Kidney epithelial cell (primary cell): Measurements from ENCODE around the gene MOV10L1. TPM values are rescaled to one million over a fixed set of nuclear protein-coding genes. Genes with fewer than 3 reads are reported as not detected.

Experiments
- DNase-seq: peaks from one replicate; pipeline ENCODE4 v3.0.0-alpha.2; 2010; ENCODE audit warnings: low read depth
- H3K27me3 ChIP-seq: 2 replicates; pipeline ENCODE4 v1.6.0; 2011; ENCODE audit warnings: low read length; ENCODE audit not compliant: control insufficient read depth, insufficient read depth
- H3K36me3 ChIP-seq: 2 replicates; pipeline ENCODE4 v1.5.1; 2011; ENCODE audit warnings: low read length; ENCODE audit not compliant: control insufficient read depth, insufficient read depth
- H3K4me3 ChIP-seq: 2 replicates; pipeline ENCODE4 v1.5.1; 2011; ENCODE audit warnings: low read depth, mild to moderate bottlenecking, control low read depth, low read length
- total RNA-seq: library from RNA; depleted of rRNA; stranded (reverse); fragments of >200 nt; gene quantifications from 2 replicates; pipeline ENCODE4 v1.2.3, GENCODE V29; 2015
- TF ChIP-seq, protein P1 (sequence below): IDR thresholded peaks from 2 replicates; pipeline ENCODE4 v1.5.1; 2011; ENCODE audit warnings: mild to moderate bottlenecking, moderate library complexity, low read length, control low read depth, inconsistent platforms; ENCODE audit not compliant: insufficient read depth, poor library complexity, severe bottlenecking

Gene MOV10L1
- 0.21 and 1.7 TPM in 2 replicates for total RNA-seq

DNA sequence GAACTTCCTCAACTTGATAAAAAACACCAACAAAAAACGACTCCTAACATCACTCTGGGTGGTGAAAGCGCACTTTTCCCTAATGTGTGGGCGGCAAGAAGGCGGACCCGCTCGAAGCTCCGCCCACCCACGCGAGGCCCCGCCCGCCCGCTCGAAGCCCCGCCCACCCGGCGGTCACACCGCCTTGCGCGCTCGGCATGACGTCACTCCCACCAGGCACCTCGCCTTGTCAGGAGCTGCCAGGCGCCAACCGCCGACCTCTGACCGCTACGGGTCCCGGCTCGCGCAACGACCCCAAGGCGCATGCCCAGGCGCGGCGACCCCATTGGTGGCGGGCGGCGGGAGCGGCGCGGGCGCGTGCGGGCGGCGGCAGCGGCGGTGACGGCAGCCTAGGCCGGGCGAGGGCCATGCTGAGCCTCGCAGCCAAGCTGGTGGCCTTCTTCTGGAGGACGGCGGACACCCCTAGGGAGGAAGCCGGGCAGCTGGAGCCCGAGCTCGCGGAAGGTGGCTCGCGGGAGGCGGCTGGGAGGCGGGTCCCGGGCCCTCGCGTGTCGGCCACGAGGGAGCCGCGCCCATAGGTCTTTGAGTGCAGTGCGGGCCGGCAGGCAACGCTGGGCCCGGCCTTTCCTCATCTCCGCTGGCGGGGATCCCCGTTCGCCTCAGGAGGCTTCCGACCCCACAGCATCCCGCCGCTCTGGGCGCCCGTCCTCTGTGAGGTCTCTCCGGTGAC is at the start of gene MOV10L1:
Gene MOV10L1, plus strand, starts transcription at position 325 of the 730 bp plus-strand sequence. Its CDS starts 83 bp downstream, at position 408.
- H3K4me3 ChIP-seq, result no peak within 1 kb of the TSS
- TF ChIP-seq, protein P1, sequence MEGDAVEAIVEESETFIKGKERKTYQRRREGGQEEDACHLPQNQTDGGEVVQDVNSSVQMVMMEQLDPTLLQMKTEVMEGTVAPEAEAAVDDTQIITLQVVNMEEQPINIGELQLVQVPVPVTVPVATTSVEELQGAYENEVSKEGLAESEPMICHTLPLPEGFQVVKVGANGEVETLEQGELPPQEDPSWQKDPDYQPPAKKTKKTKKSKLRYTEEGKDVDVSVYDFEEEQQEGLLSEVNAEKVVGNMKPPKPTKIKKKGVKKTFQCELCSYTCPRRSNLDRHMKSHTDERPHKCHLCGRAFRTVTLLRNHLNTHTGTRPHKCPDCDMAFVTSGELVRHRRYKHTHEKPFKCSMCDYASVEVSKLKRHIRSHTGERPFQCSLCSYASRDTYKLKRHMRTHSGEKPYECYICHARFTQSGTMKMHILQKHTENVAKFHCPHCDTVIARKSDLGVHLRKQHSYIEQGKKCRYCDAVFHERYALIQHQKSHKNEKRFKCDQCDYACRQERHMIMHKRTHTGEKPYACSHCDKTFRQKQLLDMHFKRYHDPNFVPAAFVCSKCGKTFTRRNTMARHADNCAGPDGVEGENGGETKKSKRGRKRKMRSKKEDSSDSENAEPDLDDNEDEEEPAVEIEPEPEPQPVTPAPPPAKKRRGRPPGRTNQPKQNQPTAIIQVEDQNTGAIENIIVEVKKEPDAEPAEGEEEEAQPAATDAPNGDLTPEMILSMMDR, result no peak
- no peaks in the 10 kb centered on the region for H3K36me3 ChIP-seq
- no peak for DNase-seq
- peaks cover 5% of the 10 kb centered on the region for H3K27me3 ChIP-seq

DNA sequence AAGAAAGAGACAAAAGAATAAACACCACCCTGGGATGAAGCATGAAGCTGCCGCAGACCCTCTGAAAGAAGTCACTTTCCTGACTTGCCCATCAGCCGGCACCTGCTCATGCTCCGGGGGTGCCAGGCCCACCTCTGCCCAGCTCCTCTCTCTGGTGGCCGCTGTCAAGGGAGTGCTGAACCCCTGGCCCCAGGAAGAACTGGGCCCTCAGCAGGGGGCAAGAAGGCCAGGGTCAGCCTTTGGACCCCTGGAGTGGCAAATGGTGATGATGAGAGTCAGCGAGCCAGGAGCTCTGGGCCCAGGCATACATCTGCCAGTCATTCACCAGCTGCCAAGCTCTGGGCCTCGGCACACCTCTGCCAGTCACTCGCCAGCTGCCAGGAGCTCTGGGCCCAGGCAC is 49.1 kb upstream of the MOV10L1 start:
- TF ChIP-seq, protein P1, result no peak
- Histone ChIP-seq H3K27me3 (peaks cover 5% of the 10 kb centered on the region), H3K36me3 (no peaks in the 10 kb centered on the region), H3K4me3 (no peak overlapping the region)
- DNase-seq, result no peak

DNA sequence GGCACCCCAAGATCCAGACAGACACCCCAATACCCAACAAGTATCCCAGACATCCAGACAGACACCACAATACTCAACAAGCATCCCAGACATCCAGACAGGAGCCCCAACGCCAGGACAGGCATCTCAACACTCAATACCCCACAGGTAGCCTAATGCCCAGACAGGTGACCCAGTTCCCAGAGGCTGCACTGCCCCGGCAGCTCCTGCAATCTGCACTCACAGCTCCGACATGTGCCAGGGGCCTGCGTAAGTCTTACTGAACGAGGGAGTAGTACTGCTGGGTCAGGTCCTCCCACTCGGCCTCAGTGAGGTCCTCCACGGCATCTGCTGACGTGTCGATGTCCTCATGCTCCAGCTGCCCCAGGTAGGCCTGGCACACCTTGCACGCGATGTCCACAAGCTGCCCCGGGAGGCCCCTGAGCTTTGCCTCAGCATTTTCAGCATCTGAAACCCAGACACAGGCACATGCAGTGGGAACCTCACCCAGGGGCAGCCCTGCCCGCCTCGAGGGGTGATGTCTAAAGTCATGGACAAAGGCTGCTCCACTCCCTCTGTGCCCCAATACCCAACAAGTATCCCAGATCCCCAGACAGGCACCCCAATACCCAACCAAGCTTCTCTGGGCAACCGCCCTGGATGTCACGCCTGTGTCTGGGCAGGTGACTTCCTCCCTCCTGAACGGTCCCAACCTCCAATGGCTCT is 48.3 kb upstream of the MOV10L1 start:
- DNase-seq, result no peak
- TF ChIP-seq, protein P1, result no peak
- Histone ChIP-seq H3K4me3 (no peak overlapping the region), H3K36me3 (no peaks in the 10 kb centered on the region), H3K27me3 (peaks cover 4% of the 10 kb centered on the region)

DNA sequence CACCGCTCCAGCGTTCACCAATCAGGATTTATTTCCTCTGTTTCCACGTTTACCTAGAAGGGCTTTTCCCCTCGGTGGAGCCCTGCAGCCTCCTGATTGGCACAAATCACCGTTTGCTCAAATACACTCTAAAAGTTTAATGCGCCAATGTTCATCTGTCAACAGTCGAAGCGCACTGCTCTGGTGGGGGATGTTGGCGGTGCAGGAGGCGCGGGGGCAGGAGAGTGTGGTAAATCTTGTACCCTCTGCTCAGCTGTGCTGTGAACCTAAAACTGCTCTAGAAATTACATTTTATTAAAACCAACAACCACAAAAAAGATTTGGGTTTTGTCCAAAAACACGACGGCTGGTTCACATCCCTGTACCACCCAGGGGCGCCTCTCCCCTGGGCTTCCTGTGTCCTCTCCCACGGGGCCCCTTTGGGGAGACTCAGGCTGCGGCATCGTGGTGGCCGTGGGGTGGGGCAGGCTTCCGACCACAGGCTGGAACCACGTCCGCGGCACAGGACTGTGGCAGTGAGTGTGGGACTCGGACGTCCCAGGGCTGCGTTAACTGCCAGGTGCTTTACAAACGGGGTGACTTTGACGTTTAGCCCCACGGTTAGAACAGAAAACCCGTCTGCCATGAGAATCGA is 45.2 kb upstream of the MOV10L1 start:
- peaks cover 12% of the 10 kb centered on the region for H3K27me3 ChIP-seq
- no peak for DNase-seq
- no peak overlapping the region for H3K4me3 ChIP-seq
- TF ChIP-seq, protein P1, result no peak
- no peaks in the 10 kb centered on the region for H3K36me3 ChIP-seq

DNA sequence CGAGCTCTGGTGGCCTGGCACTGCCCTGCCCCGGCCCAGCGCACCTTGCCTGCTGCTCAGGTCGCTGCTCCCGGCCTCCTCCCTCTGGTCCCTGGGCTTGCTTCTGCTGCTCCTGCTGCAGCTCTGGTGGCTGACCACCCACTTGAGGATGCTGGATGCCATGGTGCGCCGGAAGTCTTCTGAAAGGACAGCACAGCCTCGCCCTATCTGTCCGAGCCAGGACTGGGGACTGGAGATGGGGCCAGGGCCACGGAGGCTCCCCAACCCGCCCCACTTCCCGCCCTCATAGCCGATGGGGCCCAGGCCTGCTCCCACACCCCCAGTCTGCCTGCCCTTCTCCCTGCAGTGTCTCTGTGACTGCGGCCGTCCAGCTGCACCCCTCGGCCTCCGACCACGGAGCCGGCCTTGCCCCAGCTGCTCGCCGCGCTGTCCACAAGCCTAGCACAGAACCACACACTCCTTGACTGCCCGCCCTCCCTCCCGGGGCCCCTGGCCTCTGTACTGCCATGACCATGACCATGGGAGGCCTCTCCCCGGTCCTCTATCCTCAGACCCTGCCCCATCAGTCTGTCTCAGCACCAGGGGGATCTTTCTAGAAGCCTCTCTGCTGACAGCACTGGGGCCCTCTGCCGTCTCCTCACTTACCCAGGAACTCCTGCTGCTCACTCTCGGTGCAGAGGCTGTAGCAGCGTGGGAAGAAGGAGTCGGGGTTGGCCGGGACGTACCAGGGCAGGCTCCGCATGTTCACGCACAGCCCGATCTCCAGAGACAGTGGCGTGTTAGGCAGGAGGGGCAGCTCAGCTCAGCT is 44.4 kb upstream of the MOV10L1 start:
- Histone ChIP-seq H3K4me3 (no peak overlapping the region), H3K27me3 (peaks cover 15% of the 10 kb centered on the region), H3K36me3 (no peaks in the 10 kb centered on the region)
- TF ChIP-seq, protein P1, result no peak
- no peak for DNase-seq
